GM18507 (cell line): ENCODE measurements around the gene GTPBP3.
A peak's percentile ranks its signal among the peaks of the same experiment; 100 is the strongest.

Experiments used
- DNase-seq: peaks from one replicate; pipeline ENCODE4 v3.0.0; 2011; ENCODE audit warnings: low read depth; ENCODE audit not compliant: insufficient read length; ENCODE audit errors: extremely low spot score
- FAIRE-seq: peaks from 2 replicates; lab custom pipeline; 2011; peaks lifted over from hg19 to GRCh38; lab: Jason Lieb, UNC

GTPBP3 gene

DNA sequence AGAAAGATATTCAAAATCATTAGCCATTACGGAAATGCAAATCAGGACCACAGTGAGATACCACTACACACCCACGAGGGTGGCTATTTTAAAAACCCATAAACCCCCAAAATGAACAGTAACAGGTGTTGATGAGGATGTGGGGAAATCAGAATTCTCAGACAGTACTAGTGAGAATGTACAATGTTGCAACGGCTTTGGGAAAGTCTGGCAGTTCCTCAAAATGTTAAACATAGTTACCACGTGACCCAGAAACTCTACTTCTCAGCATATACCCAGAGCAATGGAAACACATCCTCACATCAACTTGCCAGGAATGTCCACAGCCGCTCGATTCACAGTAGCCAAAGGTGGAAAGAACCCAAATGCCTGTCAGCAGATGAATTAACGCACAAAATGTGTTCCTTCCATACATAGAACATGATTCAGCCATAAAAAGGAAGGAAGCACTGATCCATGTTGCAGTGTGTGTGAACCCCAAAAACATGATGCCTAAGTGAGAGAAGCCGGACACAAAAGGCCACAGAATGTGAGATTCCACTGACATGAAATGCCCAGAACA, 32.8 kb downstream of the GTPBP3 start:
- no peak for DNase-seq
- FAIRE-seq = peak; percentile 90

DNA sequence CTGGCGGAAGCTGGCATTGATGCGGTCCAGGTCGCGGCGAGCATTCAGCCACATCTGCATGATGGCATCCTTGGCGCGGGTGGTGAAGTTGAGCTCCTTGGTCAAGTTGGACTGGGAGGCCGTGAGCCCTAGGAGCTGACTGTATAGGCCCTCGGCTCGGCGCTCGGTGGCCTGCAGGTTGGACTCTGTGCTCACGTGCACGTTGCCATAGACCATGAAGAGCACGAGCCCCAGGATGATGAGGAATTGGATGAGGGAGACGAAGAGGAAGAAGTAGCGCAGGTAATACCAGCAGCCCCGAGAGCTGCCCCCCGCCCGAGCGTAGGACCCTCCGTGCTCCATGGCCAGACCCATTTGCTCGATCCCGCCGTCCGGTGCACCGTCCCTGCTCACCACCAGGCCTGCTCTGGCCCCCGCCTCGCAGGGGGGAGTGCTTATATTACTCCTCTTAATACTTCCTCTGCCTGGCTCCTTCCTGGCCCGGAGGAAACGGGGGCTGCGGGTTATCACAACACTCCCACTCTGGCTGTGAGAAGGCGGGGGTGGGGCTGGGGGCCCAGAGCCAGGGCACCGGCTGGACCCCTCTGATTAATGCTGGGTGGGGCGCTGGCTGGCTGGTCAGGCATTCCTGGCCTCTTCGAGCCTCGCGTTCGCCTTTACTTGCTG, 39.7 kb downstream of the GTPBP3 start, which contains the start of gene PLVAP:
TSS of gene PLVAP (minus strand) at position 408 of the 666 bp plus-strand sequence. CDS start at position 354, 54 bp downstream.
- DNase-seq (no peak), FAIRE-seq (no peak)

DNA sequence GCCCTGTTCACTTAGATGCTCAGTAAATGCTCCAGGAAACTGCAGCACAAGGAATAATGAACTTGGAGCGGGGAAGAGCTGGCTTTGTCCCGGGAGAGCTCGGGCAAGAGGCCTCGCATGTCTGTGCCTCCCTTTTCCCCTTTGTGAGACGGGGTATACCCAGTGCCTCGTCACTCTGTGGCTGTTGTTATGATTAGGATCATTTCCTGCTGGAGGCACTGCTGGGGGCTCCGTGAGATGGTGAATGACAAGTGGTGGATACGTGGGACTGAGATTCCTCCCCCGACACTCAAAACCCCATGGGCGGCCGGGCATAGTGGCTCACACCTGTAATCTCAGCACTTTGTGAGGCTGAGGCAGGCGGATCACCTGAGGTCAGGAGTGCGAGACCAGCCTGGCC, 40.9 kb downstream of the GTPBP3 start:
- DNase-seq (no peak), FAIRE-seq (no peak)

DNA sequence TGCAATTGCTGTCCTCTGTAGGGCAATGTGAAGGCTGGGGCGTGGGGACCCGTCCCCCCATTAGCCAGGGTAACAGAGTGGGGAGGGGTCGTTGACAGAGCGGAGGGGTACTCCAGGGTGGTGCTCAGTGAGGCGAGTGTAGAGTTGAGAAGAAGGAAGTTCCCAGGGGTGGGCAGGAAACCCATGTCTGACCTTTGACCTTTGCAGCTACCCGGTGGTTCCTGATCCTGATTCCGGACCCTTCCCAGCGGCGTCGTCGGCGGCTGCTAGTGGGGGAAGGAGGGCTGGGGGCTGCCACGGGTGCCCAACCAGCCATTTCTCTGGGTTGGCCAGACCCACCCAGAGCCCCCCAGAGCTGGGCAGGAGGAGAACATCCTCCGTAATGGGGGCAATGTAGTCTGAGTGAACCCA, 41.9 kb downstream of the GTPBP3 start:
- DNase-seq = no peak
- no peak for FAIRE-seq

DNA sequence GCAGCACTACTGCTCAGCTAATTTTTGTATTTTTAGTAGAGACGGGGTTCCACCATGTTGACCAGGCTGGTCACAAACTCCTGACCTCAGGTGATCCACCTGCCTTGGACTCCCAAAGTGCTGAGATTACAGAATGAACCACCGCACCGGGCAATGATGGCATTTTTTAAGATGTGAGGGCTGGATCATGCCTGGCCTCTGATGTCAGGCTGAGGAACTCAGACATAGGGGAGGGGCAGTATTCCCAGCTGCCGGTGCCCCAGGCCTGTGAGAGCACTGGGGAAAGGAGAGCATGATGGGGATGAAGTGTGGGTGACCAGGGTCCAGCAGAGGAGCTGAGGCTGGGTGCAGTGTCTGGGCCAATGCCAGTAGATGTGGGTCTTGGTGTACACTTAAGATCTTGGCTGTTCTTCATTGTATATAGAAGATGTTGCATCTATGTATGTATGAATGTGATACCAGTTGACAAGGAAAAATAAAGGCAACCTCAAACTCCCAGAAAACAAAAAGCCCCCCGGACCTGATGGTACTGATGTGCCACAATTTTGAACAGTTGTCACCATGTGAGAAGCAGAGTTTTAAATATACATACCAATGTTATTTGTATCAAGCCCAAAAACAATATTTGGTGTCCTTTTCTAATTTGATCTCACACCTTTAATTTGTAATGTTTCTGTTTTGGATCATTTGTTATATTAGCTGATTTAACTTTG, 43.2 kb downstream of the GTPBP3 start:
- DNase-seq (no peak), FAIRE-seq (no peak)

DNA sequence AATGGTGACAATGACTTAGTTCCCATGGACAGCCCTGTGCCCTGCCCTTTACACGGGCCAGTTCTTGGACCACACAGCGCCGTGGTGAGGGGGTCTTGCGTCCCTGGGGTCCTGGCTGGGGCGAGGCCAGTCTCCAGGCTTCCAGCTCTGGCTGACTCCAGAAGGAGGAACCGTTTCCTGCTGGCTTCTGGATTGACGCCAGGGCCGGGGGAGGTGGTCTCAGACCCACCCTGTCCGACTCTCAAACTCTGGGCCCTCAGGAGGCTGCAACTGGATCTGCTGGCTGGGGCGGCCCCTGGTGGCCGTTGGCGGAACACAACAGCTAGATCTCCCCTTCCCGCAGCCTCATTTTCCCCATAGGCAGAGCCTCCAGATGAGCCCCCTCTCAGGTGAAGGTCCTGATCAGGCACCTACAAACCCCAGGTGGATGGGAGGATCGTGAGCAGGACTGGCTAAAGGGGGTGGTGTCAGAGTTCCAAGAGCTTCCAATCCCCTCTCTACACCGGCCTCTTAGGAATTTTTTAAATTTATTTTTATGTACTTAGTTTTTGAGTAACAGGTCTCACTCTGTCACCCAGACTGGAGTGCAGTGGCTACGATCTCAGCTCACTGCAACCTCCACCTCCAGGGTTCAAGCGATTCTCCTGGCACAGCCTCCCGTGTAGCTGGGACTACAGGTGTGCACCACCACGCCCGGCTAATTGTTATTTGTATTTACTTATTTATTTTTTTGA, 48.7 kb downstream of the GTPBP3 start:
- no peak for DNase-seq
- FAIRE-seq = no peak

DNA sequence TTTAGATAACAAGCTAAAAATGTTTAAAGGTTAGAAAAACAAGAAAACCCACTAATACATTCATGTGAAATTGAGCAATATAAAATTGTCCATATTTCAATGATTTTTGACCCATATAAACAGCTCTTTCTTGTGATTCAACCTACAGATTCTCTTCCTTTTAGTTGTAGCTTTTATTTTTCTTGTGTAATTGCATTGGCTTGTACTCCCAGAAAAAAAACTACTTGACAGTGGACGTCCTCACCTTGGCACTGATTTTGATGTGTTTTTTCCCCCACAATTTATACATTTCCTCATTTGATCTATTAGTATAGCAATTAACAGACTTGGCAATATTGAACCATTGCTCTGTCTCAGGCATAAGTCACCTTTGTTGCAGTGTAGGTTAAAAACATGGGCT, 51.9 kb downstream of the GTPBP3 start:
- DNase-seq (no peak), FAIRE-seq (no peak)

DNA sequence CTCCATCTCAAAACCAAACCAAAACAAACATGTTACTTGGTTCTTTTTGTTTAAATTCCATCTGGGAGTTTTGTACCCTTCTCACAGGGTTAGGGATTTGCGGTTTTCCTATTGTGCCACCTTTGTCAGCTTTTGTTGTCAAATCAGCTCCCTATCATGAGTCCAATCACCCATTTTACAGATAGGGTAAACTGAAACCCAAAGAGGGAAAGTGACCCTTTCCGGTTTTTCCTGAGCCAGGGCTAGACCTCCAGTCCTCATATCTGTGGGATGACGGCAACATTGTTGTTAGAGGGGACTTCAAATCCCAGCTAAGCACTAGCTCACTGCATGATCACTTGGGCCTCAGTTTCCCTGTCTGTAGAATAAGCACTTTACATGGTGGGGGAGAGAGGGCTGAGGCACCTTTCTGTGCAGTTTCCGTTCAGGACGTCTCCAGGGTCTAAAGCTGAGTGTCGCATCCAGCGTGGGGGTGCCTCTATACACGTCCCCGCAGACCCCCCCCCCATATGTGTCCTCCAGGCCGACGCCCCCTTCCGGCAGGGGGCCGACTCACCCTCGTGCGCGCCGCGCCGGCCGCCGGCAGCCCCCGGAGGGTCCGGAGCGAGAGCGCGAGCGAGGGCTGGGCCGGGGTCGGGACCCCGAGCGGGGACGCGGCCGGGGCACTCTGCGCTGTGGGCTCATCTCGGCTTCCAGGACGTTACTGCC, 52.8 kb downstream of the GTPBP3 start:
- no peak for FAIRE-seq
- DNase-seq = no peak

DNA sequence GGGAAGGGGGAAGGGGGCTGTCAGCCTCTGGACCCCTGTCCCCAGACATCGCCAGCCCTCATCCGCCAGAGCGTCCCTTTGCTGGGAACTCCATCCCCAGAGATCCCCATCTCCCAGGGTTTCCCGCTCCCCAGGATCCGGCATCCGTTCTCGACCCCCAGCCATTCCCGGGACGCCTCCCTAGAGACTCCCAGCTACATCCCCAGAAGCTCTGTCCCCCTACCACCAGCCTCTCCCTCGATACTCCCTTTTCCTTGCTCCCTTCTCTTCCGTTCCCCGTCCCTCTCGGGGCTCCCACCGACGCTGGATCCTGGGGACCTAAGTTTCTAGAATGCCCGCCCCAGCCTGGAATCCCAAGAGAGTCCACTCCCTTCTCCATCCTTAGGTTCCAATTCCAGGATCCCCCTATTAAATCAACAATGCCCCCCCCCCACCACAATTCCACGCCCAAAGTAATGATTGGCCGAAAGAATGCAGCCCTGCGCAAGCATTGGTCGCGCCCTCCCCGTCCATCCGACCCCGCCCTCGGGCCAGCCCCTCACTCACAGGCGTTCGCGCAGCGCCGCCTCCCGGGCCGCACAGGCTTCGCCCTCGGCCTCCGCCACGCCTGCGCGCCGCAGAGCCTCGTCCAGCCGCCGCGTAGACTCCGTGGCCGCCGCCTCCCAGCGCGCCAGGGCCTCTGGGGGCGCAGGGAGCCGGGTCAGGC, 53.5 kb downstream of the GTPBP3 start:
- peak; percentile 89 for DNase-seq
- FAIRE-seq = peak; percentile 83

DNA sequence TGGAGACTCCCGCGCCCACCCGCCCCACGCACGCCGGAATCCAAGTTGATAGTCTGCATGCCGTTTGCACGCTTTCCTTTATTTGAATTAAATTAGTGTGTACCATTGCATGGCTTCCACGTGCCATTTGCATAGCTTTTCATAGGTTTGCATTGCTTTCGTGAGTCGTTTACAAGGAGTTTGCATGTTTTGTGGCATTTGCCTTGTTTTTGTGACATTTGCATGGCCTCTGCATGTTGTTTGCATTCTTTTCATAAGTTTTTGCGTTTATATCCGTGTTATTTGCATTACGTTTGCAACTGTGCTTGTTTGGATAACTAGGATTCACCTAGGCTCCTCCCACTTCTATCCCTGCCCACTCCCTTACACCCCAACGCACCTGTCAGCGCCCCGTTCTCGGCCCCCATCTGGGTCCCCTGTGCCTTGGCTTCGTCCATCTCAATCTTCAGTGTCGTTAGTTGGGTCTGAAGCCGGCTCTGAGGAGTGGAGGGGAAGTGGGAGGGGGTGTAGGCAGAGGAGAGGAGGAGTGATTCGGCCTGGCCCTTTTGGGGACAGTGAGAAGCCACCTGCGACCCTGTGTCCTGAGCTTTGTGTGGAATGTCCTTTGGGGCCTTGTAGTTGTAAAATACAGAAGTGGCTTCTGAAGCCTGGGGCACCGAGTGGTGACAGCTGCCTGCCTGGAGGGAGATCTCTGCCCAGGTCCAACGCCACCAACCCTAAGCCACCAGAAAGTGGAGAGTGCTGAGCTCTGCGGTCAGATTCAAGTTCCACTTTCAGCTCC, 54.2 kb downstream of the GTPBP3 start:
- no peak for DNase-seq
- peak; percentile 21 for FAIRE-seq
